ENCODE measurements around the gene OVCH1.
"Not testable (repeated sequence)": the region's sequence is repeated elsewhere in the genome, so short reads cannot be mapped to it uniquely, and the experiment has no call there.

Gene OVCH1

GRCh38 chr12:29486972-29487371, 10.5 kb downstream of the OVCH1 start:
- DNase-seq, result no peak

- no peak for DNase-seq
Measured at GRCh38 chr12:29463198-29463597, 34.3 kb downstream of the OVCH1 start.

GRCh38 chr12:29460082-29460481, 37.4 kb downstream of the OVCH1 start:
- no peak for DNase-seq

GRCh38 chr12:29455087-29455486, 42.4 kb downstream of the OVCH1 start:
- no peak for DNase-seq

GRCh38 chr12:29451888-29452287, 45.6 kb downstream of the OVCH1 start:
- DNase-seq, result no peak

GRCh38 chr12:29448157-29448556, 49.3 kb downstream of the OVCH1 start:
- no peak for DNase-seq

GRCh38 chr12:29447285-29447975, 50.1 kb downstream of the OVCH1 start:
- DNase-seq, result no peak

GRCh38 chr12:29439506-29439905, 58.0 kb downstream of the OVCH1 start:
- no peak for DNase-seq

- no peak for DNase-seq
Measured at GRCh38 chr12:29438752-29439408, 58.6 kb downstream of the OVCH1 start.

GRCh38 chr12:29437575-29437974, 59.9 kb downstream of the OVCH1 start:
- no peak for DNase-seq

GRCh38 chr12:29436815-29437214, 60.7 kb downstream of the OVCH1 start:
- DNase-seq, result not testable (repeated sequence)

GRCh38 chr12:29431513-29431912, 66.0 kb downstream of the OVCH1 start:
- DNase-seq, result no peak

GRCh38 chr12:29430716-29431044, 66.8 kb downstream of the OVCH1 start:
- no peak for DNase-seq

- DNase-seq, result no peak
Measured at GRCh38 chr12:29429999-29430715, 67.3 kb downstream of the OVCH1 start.

- DNase-seq, result no peak
Measured at GRCh38 chr12:29428633-29429032, 68.9 kb downstream of the OVCH1 start.

GRCh38 chr12:29427964-29428363, 69.5 kb downstream of the OVCH1 start:
- no peak for DNase-seq

- no peak for DNase-seq
Measured at GRCh38 chr12:29426498-29426897, 71.0 kb downstream of the OVCH1 start.

GRCh38 chr12:29425722-29426121, 71.8 kb downstream of the OVCH1 start:
- no peak for DNase-seq

- no peak for DNase-seq
Measured at GRCh38 chr12:29416748-29417147, 80.7 kb downstream of the OVCH1 start.

GRCh38 chr12:29415111-29415510, 82.4 kb downstream of the OVCH1 start:
- DNase-seq, result no peak

GRCh38 chr12:29414368-29414767, 83.1 kb downstream of the OVCH1 start:
- no peak for DNase-seq

GRCh38 chr12:29405561-29405960, 91.9 kb downstream of the OVCH1 start:
- no peak for DNase-seq

- no peak for DNase-seq
Measured at GRCh38 chr12:29403991-29404390, 93.5 kb downstream of the OVCH1 start.

GRCh38 chr12:29402437-29402836, 95.0 kb downstream of the OVCH1 start:
- no peak for DNase-seq

All from NCI-H1694 (cell line).